CD1c-positive myeloid dendritic cell (primary cell): ENCODE measurements around the gene CHD1.
"Not testable (repeated sequence)": the region's sequence is repeated elsewhere in the genome, so short reads cannot be mapped to it uniquely, and the experiment has no call there.

Experiments
- DNase-seq: peaks from one replicate; pipeline ENCODE4 v3.0.0-alpha.2; 2016; ENCODE audit errors: extremely low spot score

CHD1 gene

DNA sequence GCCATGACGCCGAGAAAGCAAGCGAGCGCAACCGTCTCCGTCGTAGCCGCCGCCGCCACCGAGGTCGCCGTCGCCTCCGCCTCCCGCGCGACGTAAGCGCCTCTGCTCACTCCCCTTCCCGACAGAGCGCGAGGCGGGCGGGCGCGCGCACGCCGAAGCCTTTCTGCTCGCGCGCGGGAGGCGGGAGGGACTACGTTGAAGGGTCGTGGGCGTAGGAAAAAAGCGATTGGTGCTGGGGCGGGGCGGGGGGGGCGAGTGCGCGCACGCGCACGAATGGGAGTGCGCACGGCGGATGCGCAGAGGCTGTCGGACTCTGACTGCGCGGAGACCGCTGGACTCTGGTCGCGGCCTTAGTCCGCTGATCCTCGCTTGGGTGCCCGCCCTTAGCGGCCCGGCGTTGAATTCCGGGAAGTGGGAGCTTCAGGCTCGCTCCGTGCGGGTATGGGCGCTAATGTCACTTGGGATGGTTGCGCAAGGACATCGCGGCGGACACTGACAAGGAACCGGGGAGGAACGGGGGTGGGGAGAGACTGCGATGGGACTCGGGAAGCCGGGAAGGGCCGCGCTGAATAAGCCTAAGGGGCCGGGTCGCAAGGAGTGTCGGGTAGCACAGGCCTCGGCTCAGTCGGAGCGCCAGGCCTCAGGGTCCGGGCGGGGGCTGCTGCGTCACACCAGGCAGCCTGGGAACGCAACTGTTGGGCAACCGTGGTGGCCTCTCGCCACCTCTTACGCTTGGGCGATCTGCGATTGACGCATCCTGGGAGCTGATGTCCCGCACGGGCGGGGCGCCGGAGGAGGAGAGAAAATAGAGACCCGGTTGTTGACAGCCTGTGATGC lies at the start of gene CHD1:
TSS of gene CHD1 (minus strand) at position 135 of the 837 bp plus-strand sequence. CDS start 2,621 bp downstream, outside the sequence.
- DNase-seq = peak; percentile 99

DNA sequence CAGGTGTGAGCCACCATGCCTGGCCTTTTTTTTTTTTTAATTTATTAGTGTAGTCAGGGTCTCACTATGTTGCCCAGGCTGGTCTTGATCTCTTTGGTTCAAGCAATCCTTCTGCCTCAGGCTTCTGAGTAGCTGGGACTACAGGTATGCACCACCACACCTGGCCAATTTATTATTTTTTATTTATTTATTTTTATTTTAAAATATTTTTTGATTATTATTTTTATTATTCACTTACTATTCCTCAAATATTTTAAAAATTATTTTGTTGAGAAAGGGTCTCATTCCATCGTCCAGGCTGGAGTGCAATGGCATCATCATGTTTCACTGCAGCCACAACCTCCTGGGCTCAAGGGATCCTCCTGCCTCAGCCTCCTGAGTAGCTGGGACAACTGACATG lies 49.7 kb upstream of the CHD1 start:
- no peak for DNase-seq

DNA sequence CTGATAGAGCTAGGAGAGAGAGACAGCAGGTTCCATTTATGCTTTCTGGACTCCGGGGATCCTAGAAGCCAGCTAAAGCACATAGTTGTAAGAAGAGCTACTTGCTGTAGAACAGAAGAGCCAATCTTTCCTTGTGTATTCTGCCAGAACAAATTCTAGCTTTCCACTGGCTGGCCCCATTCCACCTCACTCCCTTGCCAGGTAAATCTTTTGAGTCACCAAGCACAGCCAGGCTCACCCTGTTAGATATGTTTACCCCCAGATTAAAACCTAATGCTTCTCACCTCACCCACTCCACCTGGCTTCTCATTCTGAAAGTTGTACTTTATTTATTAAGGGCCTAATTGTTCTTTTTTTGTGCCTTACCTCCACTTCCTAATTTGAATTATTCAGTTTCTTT lies 48.9 kb upstream of the CHD1 start:
- no peak for DNase-seq

DNA sequence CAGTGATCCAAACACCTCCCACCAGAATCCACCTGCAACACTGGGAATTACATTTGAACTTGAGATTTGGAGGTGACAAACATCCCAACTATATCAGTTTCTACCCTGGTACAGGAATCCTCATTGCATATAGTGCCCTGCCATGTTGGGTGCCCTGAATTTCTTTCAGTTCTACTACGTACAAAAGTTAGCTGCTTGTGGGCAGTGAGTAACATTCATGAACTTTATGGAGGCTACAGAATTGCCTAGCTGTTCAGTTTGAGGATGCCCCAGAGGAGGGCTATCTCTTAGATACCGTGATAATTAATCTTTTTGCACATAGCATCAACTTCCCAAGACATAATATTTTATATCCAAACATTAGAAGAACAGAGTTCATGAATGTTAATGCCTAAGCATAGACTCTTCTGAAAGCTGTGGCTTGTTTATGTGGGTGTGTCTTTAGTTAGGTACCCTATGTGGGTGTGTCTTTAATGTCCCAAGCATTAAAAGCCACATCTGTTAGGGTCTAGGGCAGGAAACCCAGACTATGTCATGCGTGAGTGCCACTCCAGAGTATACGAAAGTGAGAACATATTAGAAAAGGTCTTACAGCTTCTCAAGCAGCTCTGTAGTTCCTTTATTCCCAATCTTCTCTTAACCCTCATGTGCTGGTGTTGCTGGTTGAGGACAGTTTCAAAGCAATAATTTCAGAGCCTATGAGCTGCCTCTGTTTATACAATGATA lies 47.0 kb upstream of the CHD1 start:
- no peak for DNase-seq

DNA sequence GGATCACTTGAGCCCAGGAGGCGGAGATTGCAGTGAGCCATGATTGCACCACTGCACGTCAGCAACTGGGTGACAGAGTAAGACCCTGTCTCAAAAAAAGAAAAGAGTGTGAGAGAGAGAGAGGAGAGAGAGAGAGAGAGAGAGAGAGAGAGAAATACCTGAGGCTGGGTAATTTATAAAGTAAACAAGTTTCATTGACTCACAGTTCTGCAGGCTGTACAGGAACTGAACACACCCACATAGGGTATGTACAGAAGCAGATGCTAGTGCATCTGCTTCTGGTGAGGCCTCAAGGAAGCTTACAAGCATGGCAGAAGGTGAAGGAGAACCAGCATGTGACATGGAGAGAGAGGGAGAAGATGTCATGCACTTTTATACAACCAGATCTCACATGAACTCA lies 46.4 kb upstream of the CHD1 start:
- DNase-seq = no peak

DNA sequence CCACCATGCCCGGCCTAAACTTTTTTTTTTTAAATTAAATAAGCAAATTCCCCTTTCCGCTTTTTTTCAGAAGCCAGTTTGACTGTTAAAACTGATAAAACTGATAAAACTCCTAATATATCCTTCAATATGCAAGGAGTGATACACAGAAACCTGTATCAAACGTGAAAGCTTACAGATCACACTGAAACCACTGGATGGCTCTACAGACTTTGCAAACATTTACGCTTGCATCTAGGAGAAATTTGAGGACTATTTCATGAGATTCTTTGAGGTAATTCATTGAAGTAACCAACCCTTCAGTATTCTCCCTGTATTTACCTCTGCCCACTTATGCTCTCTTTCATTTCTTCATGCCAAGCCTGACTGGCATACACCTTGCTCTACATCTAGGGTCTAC lies 40.6 kb upstream of the CHD1 start:
- no peak for DNase-seq

DNA sequence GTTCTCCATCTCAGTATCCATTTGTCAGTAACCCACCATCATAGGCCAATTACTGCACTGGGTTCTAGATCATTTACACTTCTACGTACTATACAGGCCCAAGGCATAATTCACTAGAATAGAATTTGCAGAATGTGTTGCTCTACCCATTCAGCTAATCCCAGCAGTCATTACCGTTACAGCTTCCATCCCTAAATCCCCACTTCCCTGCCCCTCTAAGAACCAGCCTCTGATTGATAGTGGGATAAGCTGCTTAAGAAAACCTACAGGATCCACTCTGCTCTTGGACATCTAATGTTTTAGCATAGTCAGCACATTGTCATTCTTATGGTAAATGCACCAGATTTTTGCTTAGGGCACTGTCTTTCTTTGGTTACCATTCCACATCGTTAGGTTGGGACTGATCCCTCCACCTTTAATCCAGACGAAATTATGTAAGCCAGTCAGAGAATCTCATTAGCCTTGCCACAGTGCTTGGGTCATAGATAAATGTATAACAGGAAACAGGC lies 39.3 kb upstream of the CHD1 start:
- no peak for DNase-seq

DNA sequence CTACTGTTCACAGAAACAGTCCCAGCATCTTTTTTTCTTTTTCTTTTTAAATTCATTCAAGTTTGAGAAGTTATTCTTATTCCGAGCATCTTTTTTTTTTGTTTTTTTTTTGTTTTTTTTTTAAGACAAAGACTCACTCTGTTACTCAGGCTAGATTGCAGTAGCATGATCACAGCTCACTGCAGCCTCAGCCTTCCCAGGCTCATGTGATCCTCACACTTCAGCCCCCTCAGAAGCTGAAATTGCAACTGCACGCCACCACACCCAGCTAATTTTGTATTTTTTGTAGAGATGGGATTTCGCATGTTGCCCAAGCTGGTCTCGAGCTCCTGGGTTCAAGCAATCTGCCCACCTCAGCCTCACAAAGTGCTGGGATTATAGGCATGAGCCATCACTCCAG lies 36.4 kb upstream of the CHD1 start:
- no peak for DNase-seq

DNA sequence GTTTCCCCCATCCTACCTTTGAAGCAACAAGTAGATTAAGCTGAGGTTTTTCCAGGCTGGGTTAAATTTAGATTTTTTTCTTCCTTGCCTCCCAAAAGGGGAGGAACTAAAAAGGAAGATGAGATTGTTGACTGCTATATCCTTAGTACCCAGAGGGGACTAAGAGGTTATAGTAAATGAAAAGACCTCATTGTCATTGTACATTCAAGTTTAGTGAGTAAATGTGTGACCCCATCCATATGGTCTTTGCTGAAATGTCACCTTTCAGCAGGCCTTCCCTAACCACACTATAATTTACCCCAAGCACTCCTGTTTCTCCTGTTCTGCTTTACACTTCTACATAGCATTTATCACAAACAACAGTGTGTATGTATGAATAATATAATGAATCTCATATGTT lies 35.8 kb upstream of the CHD1 start:
- DNase-seq = no peak

DNA sequence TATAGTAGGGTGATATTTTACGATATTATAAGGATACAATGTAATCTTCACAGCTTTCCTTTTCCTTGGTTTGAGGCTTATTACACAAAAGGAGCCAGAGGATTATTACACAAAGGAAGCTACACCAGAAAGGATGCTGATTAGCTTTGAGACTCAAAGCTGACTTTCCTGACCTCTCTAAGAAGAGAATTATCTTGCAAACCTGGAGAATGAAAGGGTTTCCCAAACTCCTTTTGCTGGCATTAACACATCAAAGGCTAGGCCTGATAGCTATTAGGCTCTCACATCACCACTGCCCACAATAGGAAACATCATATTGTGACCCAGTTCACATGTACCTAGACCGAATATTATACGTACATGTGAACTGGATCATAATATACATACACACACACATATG lies 34.2 kb upstream of the CHD1 start:
- no peak for DNase-seq

DNA sequence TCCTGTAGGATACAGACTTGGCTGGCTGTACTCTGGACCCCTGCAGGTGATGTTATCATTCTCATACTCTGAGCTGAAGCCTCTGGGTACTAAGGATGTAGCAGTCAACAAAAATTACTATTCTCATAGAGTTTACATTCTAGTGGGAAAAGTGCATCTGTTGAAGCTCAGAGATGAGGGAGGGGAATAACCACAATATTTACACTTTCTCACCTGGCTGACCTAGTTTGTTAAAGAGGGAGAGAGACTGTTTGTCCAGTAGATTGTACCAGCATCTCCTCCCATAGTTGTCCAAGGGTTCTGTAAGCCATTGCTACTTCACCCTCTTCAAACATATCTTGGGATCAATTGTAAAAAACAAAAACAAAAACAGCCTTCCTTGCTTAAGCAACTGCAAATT lies 33.8 kb upstream of the CHD1 start:
- DNase-seq = no peak

DNA sequence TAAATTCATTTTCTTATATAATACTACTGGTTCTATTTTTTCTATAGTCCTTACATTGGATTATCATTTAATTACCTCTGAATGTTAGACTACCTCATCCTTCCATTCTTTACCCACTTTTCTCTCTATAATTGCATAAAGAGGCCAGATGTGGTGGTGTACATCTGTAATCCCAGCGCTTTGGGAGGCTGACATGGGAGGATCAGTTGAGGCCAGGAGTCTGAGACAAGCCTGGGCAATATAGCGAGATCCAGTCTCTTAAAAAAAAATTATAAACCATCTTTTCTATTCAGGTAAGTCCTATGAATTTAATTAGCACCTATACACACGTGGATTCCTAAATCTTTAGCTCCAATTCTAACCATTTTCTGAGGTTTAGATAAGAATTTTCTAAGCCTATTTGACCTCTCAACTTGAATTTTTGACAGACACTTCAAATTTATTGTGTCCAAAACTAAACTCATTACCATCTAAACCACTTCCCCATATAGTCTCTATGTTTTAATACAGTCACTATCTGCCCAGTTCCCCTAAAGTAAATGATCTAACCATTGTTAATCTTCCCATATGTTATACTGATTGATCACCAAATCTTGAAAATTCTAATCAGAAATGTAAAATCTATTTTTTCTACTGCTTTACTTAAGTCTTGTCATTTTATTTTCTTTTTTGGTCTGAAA lies 33.0 kb upstream of the CHD1 start:
- no peak for DNase-seq

DNA sequence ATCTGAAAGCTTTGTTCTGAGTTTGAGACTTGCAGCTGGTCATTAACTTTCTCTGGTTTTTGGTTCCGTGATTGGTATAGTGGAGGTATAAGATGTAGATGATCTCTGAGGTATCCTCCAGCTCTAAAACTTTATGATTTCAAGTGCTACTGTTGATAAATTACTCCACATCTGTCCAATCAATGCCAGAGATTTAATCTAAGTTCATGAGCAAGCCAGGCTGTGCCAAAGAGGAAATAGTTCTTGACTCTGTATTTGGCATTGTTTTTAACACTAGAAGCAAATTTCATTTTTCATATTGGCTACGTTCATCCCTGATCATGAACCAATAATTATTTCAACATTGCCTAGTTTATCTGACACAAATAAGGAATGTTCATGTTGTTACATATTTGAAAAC lies 28.5 kb upstream of the CHD1 start:
- DNase-seq = no peak

DNA sequence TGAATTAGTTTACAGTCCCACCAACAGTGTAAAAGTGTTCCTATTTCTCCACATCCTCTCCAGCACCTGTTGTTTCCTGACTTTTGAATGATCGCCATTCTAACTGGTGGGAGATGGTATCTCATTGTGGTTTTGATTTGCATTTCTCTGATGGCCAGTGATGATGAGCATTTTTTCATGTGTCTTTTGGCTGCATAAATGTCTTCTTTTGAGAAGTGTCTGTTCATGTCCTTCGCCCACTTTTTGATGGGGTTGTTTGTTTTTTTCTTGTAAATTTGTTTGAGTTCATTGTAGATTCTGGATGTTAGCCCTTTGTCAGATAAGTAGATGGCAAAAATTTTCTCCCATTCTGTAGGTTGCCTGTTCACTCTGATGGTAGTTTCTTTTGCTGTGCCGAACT lies 27.1 kb upstream of the CHD1 start:
- not testable (repeated sequence) for DNase-seq

DNA sequence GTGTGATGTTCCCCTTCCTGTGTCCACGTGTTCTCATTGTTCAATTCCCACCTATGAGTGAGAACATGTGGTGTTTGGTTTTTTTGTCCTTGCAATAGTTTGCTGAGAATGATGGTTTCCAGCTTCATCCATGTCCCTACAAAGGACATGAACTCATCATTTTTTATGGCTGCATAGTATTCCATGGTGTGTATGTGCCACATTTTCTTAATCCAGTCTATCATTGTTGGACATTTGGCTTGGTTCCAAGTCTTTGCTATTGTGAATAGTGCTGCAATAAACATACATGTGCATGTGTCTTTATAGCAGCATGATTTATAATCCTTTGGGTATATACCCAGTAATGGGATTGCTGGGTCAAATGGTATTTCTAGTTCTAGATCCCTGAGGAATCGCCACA lies 26.7 kb upstream of the CHD1 start:
- DNase-seq = not testable (repeated sequence)

DNA sequence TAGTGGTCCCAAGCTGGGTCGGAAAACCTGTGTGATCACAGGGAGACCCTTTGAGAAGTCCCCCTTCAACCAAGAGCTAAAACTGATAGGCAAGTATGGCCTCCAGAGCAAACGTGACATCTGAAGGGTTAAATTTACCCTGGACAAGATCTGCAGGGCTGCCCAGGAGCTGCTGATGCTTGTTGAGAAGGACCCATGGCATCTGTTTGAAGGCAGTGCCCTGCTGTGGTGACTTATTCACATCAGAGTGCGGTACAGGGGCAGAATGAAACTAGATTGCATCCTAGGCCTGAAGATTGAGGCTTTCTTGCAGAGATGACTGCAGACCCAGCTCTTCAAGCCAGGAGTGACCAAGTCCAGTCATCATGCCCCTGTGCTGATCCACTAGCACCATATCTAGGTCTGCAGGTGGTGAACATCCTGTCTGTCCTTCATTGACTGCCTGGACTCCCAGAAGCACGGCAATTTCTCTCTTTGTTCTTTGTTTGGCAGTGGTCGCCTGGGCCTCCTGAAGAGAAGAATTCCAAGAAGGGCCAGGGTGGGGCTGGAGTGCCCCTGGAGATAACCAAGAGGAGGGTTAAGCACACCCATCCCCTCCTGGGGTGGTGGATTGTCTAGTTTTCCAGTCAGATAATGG lies 25.7 kb upstream of the CHD1 start:
- no peak for DNase-seq

DNA sequence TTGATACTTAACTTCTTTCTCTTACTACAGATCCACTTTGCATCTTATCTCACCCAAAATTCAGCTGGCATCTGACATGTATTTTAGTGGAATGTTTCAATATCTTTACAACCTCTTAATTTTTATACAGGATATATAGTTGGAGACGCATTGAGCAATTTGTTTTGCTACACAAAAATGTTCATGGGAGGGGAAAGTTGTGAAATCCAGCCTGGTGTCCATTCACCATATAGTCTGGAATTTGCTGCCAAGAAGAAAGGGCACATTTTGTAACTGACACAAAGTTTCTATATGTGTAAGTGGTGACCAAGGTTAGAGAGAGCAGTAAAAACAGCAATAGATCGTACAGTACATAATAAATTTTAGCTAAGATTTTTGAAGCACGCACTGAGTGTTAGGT lies 14.0 kb upstream of the CHD1 start:
- peak; percentile 21 for DNase-seq

DNA sequence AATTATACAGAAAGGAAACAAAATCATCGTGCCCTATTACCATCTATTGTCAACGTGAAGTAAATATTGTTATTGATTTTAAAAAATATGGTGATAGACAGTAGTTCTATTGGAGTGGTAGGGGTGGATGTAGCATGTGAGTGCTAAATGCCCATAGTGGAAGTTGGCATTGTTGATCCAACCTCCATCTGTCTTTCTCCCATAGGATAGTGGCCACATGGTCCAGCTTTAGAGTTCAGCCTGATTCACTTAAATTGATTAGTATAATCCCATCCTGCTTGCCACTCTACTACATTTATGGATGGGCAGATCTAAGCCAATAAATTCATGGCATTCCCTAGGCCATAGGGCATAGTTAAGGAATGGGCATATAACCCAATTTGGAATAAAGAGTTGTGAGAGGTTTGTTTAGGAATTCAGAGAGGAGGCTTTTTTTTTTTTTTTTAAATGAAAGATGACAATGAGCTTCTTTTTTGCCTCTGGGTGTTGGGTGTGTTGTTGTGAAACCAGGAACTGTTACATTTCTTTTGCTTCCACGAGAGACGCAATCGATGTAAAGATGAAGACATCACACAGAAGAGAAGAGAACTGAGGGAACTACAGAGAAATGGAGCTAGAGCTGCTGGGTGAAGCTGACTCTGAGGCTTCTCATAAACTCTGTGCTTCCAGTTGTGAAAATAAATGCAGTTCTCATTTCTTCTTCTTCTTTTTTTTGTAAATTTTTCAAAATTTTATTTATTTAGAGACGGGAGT lies 12.5 kb upstream of the CHD1 start:
- DNase-seq = peak; percentile 59

DNA sequence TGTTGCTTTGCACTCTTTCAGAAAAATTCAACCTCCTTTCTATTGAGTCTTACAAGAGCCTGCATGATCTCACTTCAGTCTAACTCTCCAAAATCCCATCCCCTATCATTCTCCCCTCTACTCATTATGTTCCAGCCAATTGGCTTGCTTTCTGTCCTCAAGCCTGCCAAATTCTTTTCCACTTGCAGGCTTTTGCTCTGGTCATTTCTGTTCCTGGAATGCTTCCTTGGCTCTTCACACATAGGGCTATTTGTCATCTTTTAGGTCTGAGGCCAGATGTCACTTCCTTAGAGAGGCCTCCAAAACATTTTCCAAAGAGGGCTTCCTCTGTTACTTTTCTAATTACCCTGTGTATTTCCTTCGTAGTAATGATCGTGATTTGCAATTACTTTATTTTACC lies 11.8 kb upstream of the CHD1 start:
- DNase-seq = no peak

DNA sequence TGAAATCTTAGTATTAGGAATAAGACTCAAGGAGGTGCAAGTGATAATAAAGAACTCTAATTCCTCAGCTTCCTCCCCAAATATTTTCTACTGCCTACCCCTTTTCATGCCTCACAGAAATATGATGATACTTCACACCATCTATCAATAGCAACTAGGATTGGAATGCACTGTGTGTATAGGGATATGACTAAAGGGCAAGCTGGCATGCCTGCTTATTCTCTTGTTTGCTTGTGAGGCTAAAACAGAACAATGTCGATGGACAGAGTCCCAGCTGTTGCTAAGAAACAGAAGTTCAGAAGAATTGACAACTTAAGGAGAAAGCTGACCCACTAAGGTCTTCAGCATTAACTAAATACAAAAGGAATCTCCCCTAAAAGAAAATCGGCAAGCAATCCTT lies 9.7 kb upstream of the CHD1 start:
- DNase-seq = no peak

DNA sequence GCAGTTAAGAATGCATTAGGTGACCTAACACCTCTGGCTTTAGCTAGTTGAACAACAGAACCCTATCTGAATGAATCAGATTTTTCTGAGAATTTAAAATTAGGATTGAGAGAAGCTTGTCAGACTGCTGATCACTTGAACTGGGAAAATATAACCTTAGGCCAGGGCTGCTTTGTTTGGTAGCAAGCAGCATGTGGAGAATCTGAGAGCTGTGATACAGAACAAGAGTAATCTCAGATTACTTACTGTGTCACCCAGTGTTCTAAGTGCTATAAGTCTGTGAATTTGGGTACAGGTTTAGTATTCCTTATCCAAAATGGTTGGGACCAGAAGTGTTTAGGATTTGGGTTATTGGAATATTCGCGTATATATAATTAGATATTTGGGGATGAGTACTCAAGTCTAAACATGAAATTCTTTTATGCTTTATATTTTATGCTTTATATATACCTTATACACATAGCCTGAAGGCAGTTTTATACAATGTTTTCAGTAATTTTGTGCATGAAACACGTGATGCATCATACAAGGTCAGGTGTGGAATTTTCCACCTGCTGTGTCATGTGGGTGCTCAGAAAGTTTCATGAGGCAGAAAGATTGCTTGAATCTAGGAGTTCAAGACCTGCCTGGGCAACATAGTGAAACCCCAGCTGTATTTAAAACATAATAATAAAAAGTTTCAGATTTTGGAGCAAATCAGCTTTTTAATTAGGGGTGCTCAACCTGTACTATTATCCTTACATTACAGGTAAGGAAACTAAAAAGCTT lies 8.3 kb upstream of the CHD1 start:
- no peak for DNase-seq
